NOMO-1 treated with DMSO at 0.1 percent for 48 hours (cell line): ENCODE measurements around the gene ELP4.

Experiments used
- DNase-seq: peaks from one replicate; lab custom pipeline; 2025; ENCODE audit not compliant: unreplicated experiment; lab: John Stamatoyannopoulos, UW

ELP4 gene

GRCh38 chr11:31798057-31798553 is 288.5 kb downstream of the ELP4 start:
- no peak for DNase-seq

- no peak for DNase-seq
Measured at GRCh38 chr11:31798554-31799434, 289.2 kb downstream of the ELP4 start.

GRCh38 chr11:31799435-31800397 is 290.1 kb downstream of the ELP4 start:
- DNase-seq, result no peak

GRCh38 chr11:31800398-31801265 is 291.1 kb downstream of the ELP4 start:
- DNase-seq, result no peak

- no peak for DNase-seq
Measured at GRCh38 chr11:31801298-31801702, 291.7 kb downstream of the ELP4 start.

GRCh38 chr11:31802000-31802551 is 292.5 kb downstream of the ELP4 start:
- DNase-seq, result no peak

- DNase-seq, result no peak
Measured at GRCh38 chr11:31802609-31802989, 293.0 kb downstream of the ELP4 start.

- no peak for DNase-seq
Measured at GRCh38 chr11:31802990-31803812, 293.6 kb downstream of the ELP4 start.

GRCh38 chr11:31803813-31804311 is 294.3 kb downstream of the ELP4 start:
- DNase-seq, result no peak

- no peak for DNase-seq
Measured at GRCh38 chr11:31804312-31805036, 294.9 kb downstream of the ELP4 start.

- DNase-seq, result no peak
Measured at GRCh38 chr11:31805037-31805628, 295.6 kb downstream of the ELP4 start.

GRCh38 chr11:31805629-31806185 is 296.1 kb downstream of the ELP4 start:
- DNase-seq, result no peak

GRCh38 chr11:31806186-31806927 is 296.8 kb downstream of the ELP4 start:
- DNase-seq, result no peak

- DNase-seq, result no peak
Measured at GRCh38 chr11:31806928-31807798, 297.6 kb downstream of the ELP4 start.

GRCh38 chr11:31807799-31808667 is 298.5 kb downstream of the ELP4 start:
- no peak for DNase-seq
